HepG2 (cell line): ENCODE data around the gene HOXD4. TPM values are rescaled to one million over a fixed set of nuclear protein-coding genes. Genes with fewer than 3 reads are reported as not detected.
A peak's percentile ranks its signal among the peaks of the same experiment; 100 is the strongest.

Source experiments
- FOSL1 ChIP-seq: sonication (generic); formaldehyde crosslinking; IDR thresholded peaks from 2 replicates; pipeline ENCODE4 v1.9.0; 2021; ENCODE audit warnings: missing genetic modification reagents, borderline replicate concordance
- GLI4 ChIP-seq: sonication (generic); formaldehyde crosslinking; IDR thresholded peaks from 2 replicates; pipeline ENCODE4 v1.5.1; 2020; ENCODE audit warnings: missing genetic modification reagents, mild to moderate bottlenecking, moderate library complexity, borderline replicate concordance
- KLF12 ChIP-seq: sonication (generic); formaldehyde crosslinking; IDR thresholded peaks from 2 replicates; pipeline ENCODE4 v1.4.0; 2020; ENCODE audit warnings: missing genetic modification reagents, borderline replicate concordance
- MLLT10 ChIP-seq: sonication (generic); formaldehyde crosslinking; IDR thresholded peaks from 2 replicates; pipeline ENCODE4 v1.4.0; 2020; ENCODE audit warnings: missing genetic modification reagents
- RNF219 ChIP-seq: sonication (generic); formaldehyde crosslinking; IDR thresholded peaks from 2 replicates; pipeline ENCODE4 v1.5.0; 2020; ENCODE audit warnings: mild to moderate bottlenecking, missing genetic modification reagents
- SKI ChIP-seq: fragments of 450-650 bp; IDR thresholded peaks from one replicate; pipeline ENCODE4 v1.6.1; 2018; ENCODE audit warnings: mild to moderate bottlenecking; ENCODE audit not compliant: partially characterized antibody
- SNAI1 ChIP-seq: sonication (generic); formaldehyde crosslinking; IDR thresholded peaks from 2 replicates; pipeline ENCODE4 v1.5.0; 2020; ENCODE audit warnings: mild to moderate bottlenecking, missing genetic modification reagents, borderline replicate concordance
- ZNF317 ChIP-seq: sonication (generic); formaldehyde crosslinking; IDR thresholded peaks from 2 replicates; pipeline ENCODE4 v1.5.0; 2020; ENCODE audit warnings: mild to moderate bottlenecking, missing genetic modification reagents
- ZNF329 ChIP-seq: sonication (generic); formaldehyde crosslinking; IDR thresholded peaks from 2 replicates; pipeline ENCODE4 v1.9.0; 2021; ENCODE audit warnings: low read depth, mild to moderate bottlenecking, missing genetic modification reagents
- ZNF646 ChIP-seq: sonication (generic); formaldehyde crosslinking; IDR thresholded peaks from 2 replicates; pipeline ENCODE4 v1.9.0; 2021; ENCODE audit warnings: mild to moderate bottlenecking, missing genetic modification reagents
- ZNF678 ChIP-seq: sonication (generic); formaldehyde crosslinking; IDR thresholded peaks from 2 replicates; pipeline ENCODE4 v1.4.0; 2020; ENCODE audit warnings: mild to moderate bottlenecking, missing genetic modification reagents
- polyA plus RNA-seq, 8 experiments: library from polyadenylated mRNA; depleted of rRNA in 3 of 8; stranded (reverse) in 7 of 8; unstranded in 1 of 8; fragments of >200 nt; fragmentation: Illumina TruSeq in 4 of 8; extraction: Trizol in 4 of 8; gene quantifications; 2 replicates each; pipeline versions ENCODE4 v1.2.1 to v1.2.3, GENCODE V29; 2011 to 2016; ENCODE audit warnings: low read depth in 4 of 8, missing spikeins in 1 of 8, mixed read lengths in 1 of 8; ENCODE audit not compliant: insufficient read depth in 1 of 8
- total RNA-seq, 5 experiments: library from RNA; depleted of rRNA; stranded (reverse); fragments of >200 nt; fragmentation: Illumina TruSeq; extraction: Trizol; gene quantifications; 2 replicates each; pipeline ENCODE4 v1.2.3, GENCODE V29; 2016; ENCODE audit warnings: low read depth in 1 of 5
- TF ChIP-seq, protein P1 (sequence below): sonication (generic); formaldehyde crosslinking; IDR thresholded peaks from 2 replicates; pipeline ENCODE4 v1.5.1; 2020; ENCODE audit warnings: missing genetic modification reagents, mild to moderate bottlenecking, borderline replicate concordance
- TF ChIP-seq, protein P2 (sequence below): sonication (generic); formaldehyde crosslinking; IDR thresholded peaks from 2 replicates; pipeline ENCODE4 v1.8.1; 2022; ENCODE audit warnings: mild to moderate bottlenecking, missing genetic modification reagents
- TF ChIP-seq, protein P3 (sequence below), 2 experiments: fragments of 450-650 bp in 1 of 2; sonication (generic) in 1 of 2; formaldehyde crosslinking; IDR thresholded peaks; 2 replicates each; pipeline versions ENCODE4 v1.5.0 to v1.8.0; 2020 to 2022; ENCODE audit warnings: mild to moderate bottlenecking in 1 of 2, missing genetic modification reagents in 1 of 2

HOXD4 gene
- total and polyA plus RNA-seq, 2 of the 13 experiments (the other 11 are each of a cell fraction or from before 2014, with no cell fraction given): not detected

DNA sequence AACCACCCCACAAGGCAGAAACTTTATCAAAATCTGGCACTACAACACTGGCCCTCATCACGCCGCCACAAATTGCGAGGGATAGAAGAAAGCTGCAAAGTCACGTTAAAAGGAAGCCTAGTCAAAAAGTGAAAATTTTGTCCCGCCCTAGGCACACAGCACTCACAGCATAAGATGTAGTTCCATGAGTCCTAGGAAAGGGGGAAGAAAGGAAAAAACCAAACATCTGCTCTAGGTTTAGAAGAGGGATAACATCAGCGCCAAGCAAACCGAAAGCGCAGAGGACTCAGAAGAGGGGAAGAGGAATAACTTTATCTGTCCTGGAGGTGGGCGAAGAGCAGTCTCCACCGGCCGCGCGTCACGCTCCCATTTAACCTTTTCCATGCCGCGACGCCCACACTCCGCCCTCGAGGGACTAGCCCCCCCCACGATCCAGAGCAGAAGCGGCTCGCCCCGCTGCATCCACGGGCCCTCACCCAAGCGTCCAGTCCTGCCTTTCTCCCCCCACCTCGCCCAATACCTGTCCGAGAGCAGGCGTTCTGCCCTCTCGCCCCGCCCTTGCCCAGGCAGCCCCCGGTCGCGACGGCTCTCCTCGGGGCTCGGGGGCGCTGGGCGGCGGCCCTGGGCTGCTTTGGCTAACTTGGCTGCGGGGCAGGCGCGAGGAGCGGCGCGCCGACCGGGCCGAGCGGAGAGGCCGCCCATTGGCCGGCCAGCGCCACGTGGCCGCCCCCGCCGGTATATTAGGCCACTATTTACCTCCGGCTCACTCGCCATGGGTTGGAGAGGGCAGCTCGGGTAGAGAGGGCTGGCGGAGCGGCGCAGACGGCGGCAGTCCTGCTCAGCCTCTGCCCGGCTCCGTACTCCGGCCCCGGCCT lies 36.8 kb downstream of the HOXD4 start, which contains the start of gene HOXD1 (continued):
- TF ChIP-seq RNF219 (CRISPR knock-in tag): no peak
- TF ChIP-seq ZNF646 (CRISPR knock-in tag): no peak
- peak; percentile 72 for TF ChIP-seq SNAI1
- TF ChIP-seq GLI4: no peak
- TF ChIP-seq MLLT10: no peak
- TF ChIP-seq, protein P1, sequence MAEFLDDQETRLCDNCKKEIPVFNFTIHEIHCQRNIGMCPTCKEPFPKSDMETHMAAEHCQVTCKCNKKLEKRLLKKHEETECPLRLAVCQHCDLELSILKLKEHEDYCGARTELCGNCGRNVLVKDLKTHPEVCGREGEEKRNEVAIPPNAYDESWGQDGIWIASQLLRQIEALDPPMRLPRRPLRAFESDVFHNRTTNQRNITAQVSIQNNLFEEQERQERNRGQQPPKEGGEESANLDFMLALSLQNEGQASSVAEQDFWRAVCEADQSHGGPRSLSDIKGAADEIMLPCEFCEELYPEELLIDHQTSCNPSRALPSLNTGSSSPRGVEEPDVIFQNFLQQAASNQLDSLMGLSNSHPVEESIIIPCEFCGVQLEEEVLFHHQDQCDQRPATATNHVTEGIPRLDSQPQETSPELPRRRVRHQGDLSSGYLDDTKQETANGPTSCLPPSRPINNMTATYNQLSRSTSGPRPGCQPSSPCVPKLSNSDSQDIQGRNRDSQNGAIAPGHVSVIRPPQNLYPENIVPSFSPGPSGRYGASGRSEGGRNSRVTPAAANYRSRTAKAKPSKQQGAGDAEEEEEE (CRISPR knock-in tag): no peak
- TF ChIP-seq, protein P2, sequence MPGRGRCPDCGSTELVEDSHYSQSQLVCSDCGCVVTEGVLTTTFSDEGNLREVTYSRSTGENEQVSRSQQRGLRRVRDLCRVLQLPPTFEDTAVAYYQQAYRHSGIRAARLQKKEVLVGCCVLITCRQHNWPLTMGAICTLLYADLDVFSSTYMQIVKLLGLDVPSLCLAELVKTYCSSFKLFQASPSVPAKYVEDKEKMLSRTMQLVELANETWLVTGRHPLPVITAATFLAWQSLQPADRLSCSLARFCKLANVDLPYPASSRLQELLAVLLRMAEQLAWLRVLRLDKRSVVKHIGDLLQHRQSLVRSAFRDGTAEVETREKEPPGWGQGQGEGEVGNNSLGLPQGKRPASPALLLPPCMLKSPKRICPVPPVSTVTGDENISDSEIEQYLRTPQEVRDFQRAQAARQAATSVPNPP (CRISPR knock-in tag): no peak
- TF ChIP-seq KLF12 (CRISPR knock-in tag): no peak
- TF ChIP-seq ZNF678: no peak
- TF ChIP-seq ZNF329 (CRISPR knock-in tag): no peak
- TF ChIP-seq ZNF317 (CRISPR knock-in tag): 0 out of 2 replicates have a peak, but pooled peaks have one; percentile 24
- peak; percentile 32 for TF ChIP-seq SKI
- TF ChIP-seq, protein P3, sequence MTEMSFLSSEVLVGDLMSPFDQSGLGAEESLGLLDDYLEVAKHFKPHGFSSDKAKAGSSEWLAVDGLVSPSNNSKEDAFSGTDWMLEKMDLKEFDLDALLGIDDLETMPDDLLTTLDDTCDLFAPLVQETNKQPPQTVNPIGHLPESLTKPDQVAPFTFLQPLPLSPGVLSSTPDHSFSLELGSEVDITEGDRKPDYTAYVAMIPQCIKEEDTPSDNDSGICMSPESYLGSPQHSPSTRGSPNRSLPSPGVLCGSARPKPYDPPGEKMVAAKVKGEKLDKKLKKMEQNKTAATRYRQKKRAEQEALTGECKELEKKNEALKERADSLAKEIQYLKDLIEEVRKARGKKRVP (CRISPR knock-in tag; IDR thresholded peaks at IDR 0.05): no peak
- no peak for TF ChIP-seq FOSL1 (CRISPR knock-in tag)
